Caco-2 (cell line): ENCODE measurements around the gene ARSK. TPM values are rescaled to one million over a fixed set of nuclear protein-coding genes. Genes with fewer than 3 reads are reported as not detected.

Experiments used
- BruUV-seq: library from RNA; stranded (reverse); fragments of 400-500 nt; replicated peaks from 2 replicates; lab custom pipeline; 2021; lab: Mats Ljungman, UMichigan
- CTCF ChIA-PET: fragments of 300-600 bp; sonication (Branson Sonifier 250); formaldehyde crosslinking; loops from one replicate; lab custom pipeline; 2022; ENCODE audit warnings: antibody characterized with exemption; lab: Charles Lee
- POLR2A ChIA-PET: fragments of 300-600 bp; sonication (Branson Sonifier 250); formaldehyde crosslinking; loops from one replicate; lab custom pipeline; 2022; ENCODE audit warnings: antibody characterized with exemption; lab: Charles Lee
- DNase-seq, 2 experiments: peaks; one replicate each; pipeline versions ENCODE4 v3.0.0 to v3.0.0-alpha.2; 2020 to 2022
- H3K27me3 ChIP-seq: replicated peaks from 2 replicates; pipeline ENCODE4 v1.6.0; 2011; ENCODE audit warnings: low read length; ENCODE audit not compliant: control insufficient read depth, insufficient read depth
- H3K36me3 ChIP-seq: 2 replicates; pipeline ENCODE4 v1.5.1; 2011; ENCODE audit warnings: low read length; ENCODE audit not compliant: control insufficient read depth, insufficient read depth
- H3K4me1 ChIP-seq: fragments of 250-450 bp; sonication (Bioruptor Pico); 2 replicates; pipeline ENCODE4 v1.5.1; 2020; ENCODE audit warnings: mild to moderate bottlenecking
- H3K4me3 ChIP-seq: 2 replicates; pipeline ENCODE4 v1.5.1; 2011; ENCODE audit warnings: low read depth, mild to moderate bottlenecking, control low read depth, low read length
- H3K9me3 ChIP-seq: fragments of 250-450 bp; sonication (Bioruptor Pico); 2 replicates; pipeline ENCODE4 v1.5.1; 2020; ENCODE audit warnings: mild to moderate bottlenecking, moderate library complexity
- H3K27ac Mint-ChIP-seq: one replicate; pipeline ENCODE4 v1.8.0; 2022; ENCODE audit warnings: mixed read lengths; ENCODE audit not compliant: unreplicated experiment
- H3K27me3 Mint-ChIP-seq: one replicate; pipeline ENCODE4 v1.8.0; 2022; ENCODE audit warnings: mixed read lengths; ENCODE audit not compliant: insufficient read depth, unreplicated experiment
- H3K36me3 Mint-ChIP-seq: one replicate; pipeline ENCODE4 v1.8.0; 2022; ENCODE audit warnings: mild to moderate bottlenecking, mixed read lengths; ENCODE audit not compliant: insufficient read depth, unreplicated experiment
- H3K4me1 Mint-ChIP-seq: one replicate; pipeline ENCODE4 v1.8.0; 2022; ENCODE audit warnings: low read depth, mixed read lengths; ENCODE audit not compliant: unreplicated experiment
- H3K4me3 Mint-ChIP-seq: one replicate; pipeline ENCODE4 v1.8.0; 2022; ENCODE audit warnings: mild to moderate bottlenecking, moderate library complexity, mixed read lengths; ENCODE audit not compliant: unreplicated experiment
- H3K9me3 Mint-ChIP-seq: one replicate; pipeline ENCODE4 v1.8.0; 2022; ENCODE audit warnings: mixed read lengths; ENCODE audit not compliant: unreplicated experiment
- CTCF ChIP-seq, 2 experiments: fragments of 200-600 bp in 1 of 2; IDR thresholded peaks; 1 replicate in 1 of 2; 2 replicates in 1 of 2; pipeline versions ENCODE4 v1.5.1 to v1.8.0; 2011 to 2022; ENCODE audit warnings: antibody characterized with exemption in 1 of 2, control low read depth in 1 of 2, inconsistent platforms in 1 of 2, low read depth in 1 of 2, low read length in 1 of 2, mild to moderate bottlenecking in 1 of 2, moderate library complexity in 1 of 2; ENCODE audit not compliant: insufficient read depth in 1 of 2, severe bottlenecking in 1 of 2, unreplicated experiment in 1 of 2
- intact Hi-C: fragments of 100-400 bp; cut with micrococcal nuclease; formaldehyde crosslinking; loops from one replicate; pipeline ENCODE4 v1.10.0; 2022; ENCODE audit not compliant: unreplicated experiment
- total RNA-seq: library from RNA; stranded (reverse); gene quantifications from 2 replicates; pipeline ENCODE4 v1.2.3, GENCODE V29; 2022

Gene ARSK
- total RNA-seq, 1 experiment from 2014 or later: 5.0 TPM

- no peak overlapping the region for H3K4me3 Mint-ChIP-seq
- ChIA-PET POLR2A (no interaction called here), CTCF (no interaction called here)
- no peaks in the 10 kb centered on the region for H3K9me3 Mint-ChIP-seq
- no peaks in the 10 kb centered on the region for H3K4me1 Mint-ChIP-seq
- no peaks in the 10 kb centered on the region for H3K27me3 Mint-ChIP-seq
- no peak for TF ChIP-seq CTCF (IDR thresholded peaks at IDR 0.05; ENCODE audit: insufficient read depth in 1 of 2, low read depth in 1 of 2, low read length in 1 of 2, severe bottlenecking in 1 of 2, unreplicated experiment in 1 of 2)
- Histone ChIP-seq H3K4me1 (no peaks in the 10 kb centered on the region), H3K4me3 (no peak overlapping the region), H3K9me3 (no peaks in the 10 kb centered on the region), H3K36me3 (no peaks in the 10 kb centered on the region; the same call in 1 of the 2 replicates), H3K27me3 (no peaks in the 10 kb centered on the region)
- H3K36me3 Mint-ChIP-seq: peaks cover 54% of the 10 kb centered on the region
- DNase-seq: no peak
- H3K27ac Mint-ChIP-seq: no peak overlapping the region
- intact Hi-C loops: no loop called here
- BruUV-seq: no TSS peak
Observed at GRCh38 chr5:95519681-95520080, 35.2 kb upstream of the ARSK start.

- Histone ChIP-seq H3K4me1 (no peaks in the 10 kb centered on the region), H3K27me3 (no peaks in the 10 kb centered on the region), H3K36me3 (no peaks in the 10 kb centered on the region; the same call in 1 of the 2 replicates), H3K4me3 (no peak overlapping the region), H3K9me3 (no peaks in the 10 kb centered on the region)
- no peaks in the 10 kb centered on the region for H3K9me3 Mint-ChIP-seq
- intact Hi-C loops: no loop called here
- no peak for TF ChIP-seq CTCF (IDR thresholded peaks at IDR 0.05; ENCODE audit: insufficient read depth in 1 of 2, low read depth in 1 of 2, low read length in 1 of 2, severe bottlenecking in 1 of 2, unreplicated experiment in 1 of 2)
- no peaks in the 10 kb centered on the region for H3K27me3 Mint-ChIP-seq
- BruUV-seq: no TSS peak
- DNase-seq: no peak
- no peak overlapping the region for H3K27ac Mint-ChIP-seq
- no peaks in the 10 kb centered on the region for H3K4me1 Mint-ChIP-seq
- no peak overlapping the region for H3K4me3 Mint-ChIP-seq
- ChIA-PET CTCF (no interaction called here), POLR2A (no interaction called here)
- peaks cover 51% of the 10 kb centered on the region for H3K36me3 Mint-ChIP-seq
Observed at GRCh38 chr5:95520206-95520605, 34.7 kb upstream of the ARSK start.

GRCh38 chr5:95524423-95524822 lies 30.5 kb upstream of the ARSK start:
- POLR2A ChIA-PET: no interaction called here
- Mint-ChIP-seq H3K4me3 (no peak overlapping the region), H3K9me3 (no peaks in the 10 kb centered on the region), H3K27ac (no peak overlapping the region), H3K4me1 (no peaks in the 10 kb centered on the region), H3K27me3 (no peaks in the 10 kb centered on the region), H3K36me3 (peaks cover 51% of the 10 kb centered on the region)
- intact Hi-C loops: no loop called here
- BruUV-seq: no TSS peak
- H3K36me3 ChIP-seq: no peaks in the 10 kb centered on the region; the same call in none of the 2 replicates
- no peaks in the 10 kb centered on the region for H3K27me3 ChIP-seq
- H3K4me1 ChIP-seq: no peaks in the 10 kb centered on the region
- H3K4me3 ChIP-seq: no peak overlapping the region
- CTCF ChIA-PET: no interaction called here
- no peaks in the 10 kb centered on the region for H3K9me3 ChIP-seq
- no peak for TF ChIP-seq CTCF (IDR thresholded peaks at IDR 0.05; ENCODE audit: insufficient read depth in 1 of 2, low read depth in 1 of 2, low read length in 1 of 2, severe bottlenecking in 1 of 2, unreplicated experiment in 1 of 2)
- no peak for DNase-seq
